ENCODE measurements around the gene TBCD. TPM values are rescaled to one million over a fixed set of nuclear protein-coding genes. Genes with fewer than 3 reads are reported as not detected.

The TBCD gene
- total RNA-seq, 1 donor, result 39.5 TPM

GRCh38 chr17:82870091-82870491 is 118.2 kb downstream of the TBCD start:
- H3K4me3 ChIP-seq (ENCODE audit: low read depth, low read length), result no peak overlapping the region
- DNase-seq (ENCODE audit: low read depth), result no peak
- no peak for TF ChIP-seq CTCF (IDR thresholded peaks at IDR 0.05; ENCODE audit: insufficient read depth, low read length)

GRCh38 chr17:82870541-82870940 is 118.7 kb downstream of the TBCD start:
- H3K4me3 ChIP-seq (ENCODE audit: low read depth, low read length), result no peak overlapping the region
- no peak for TF ChIP-seq CTCF (IDR thresholded peaks at IDR 0.05; ENCODE audit: insufficient read depth, low read length)
- DNase-seq (ENCODE audit: low read depth), result no peak

- no peak for DNase-seq (ENCODE audit: low read depth)
- no peak overlapping the region for H3K4me3 ChIP-seq (ENCODE audit: low read depth, low read length)
- no peak for TF ChIP-seq CTCF (IDR thresholded peaks at IDR 0.05; ENCODE audit: insufficient read depth, low read length)
Observed at GRCh38 chr17:82871056-82871775, 119.4 kb downstream of the TBCD start.

GRCh38 chr17:82871776-82872561 is 120.1 kb downstream of the TBCD start:
- no peak for TF ChIP-seq CTCF (IDR thresholded peaks at IDR 0.05; ENCODE audit: insufficient read depth, low read length)
- no peak overlapping the region for H3K4me3 ChIP-seq (ENCODE audit: low read depth, low read length)

GRCh38 chr17:82872591-82873520 is 121.0 kb downstream of the TBCD start:
- no peak overlapping the region for H3K4me3 ChIP-seq (ENCODE audit: low read depth, low read length)
- TF ChIP-seq CTCF (IDR thresholded peaks at IDR 0.05; ENCODE audit: insufficient read depth, low read length), result no peak
- no peak for DNase-seq (ENCODE audit: low read depth)

More at GRCh38 chr17:82871776-82872561, 120.1 kb downstream of the TBCD start:
- DNase-seq (ENCODE audit: low read depth), result no peak

GRCh38 chr17:82873521-82873920 is 121.7 kb downstream of the TBCD start:
- no peak for DNase-seq (ENCODE audit: low read depth)
- no peak overlapping the region for H3K4me3 ChIP-seq (ENCODE audit: low read depth, low read length)
- no peak for TF ChIP-seq CTCF (IDR thresholded peaks at IDR 0.05; ENCODE audit: insufficient read depth, low read length)
